ENCODE measurements around the gene STK38. TPM values are rescaled to one million over a fixed set of nuclear protein-coding genes. Genes with fewer than 3 reads are reported as not detected.

Gene STK38
- total and polyA plus RNA-seq, 2 of the 13 experiments (the other 11 are each of a cell fraction or from before 2014, with no cell fraction given) = 10.3 to 20.7 TPM

GRCh38 chr6:36546920-36547645 lies at the start of gene STK38 (continued):
- TF ChIP-seq ZNF609 (CRISPR knock-in tag; IDR thresholded peaks at IDR 0.05; ENCODE audit: borderline replicate concordance) = peak; percentile 61; the same call in 1 of the 2 replicates
- TF ChIP-seq ZNF562 (CRISPR knock-in tag; IDR thresholded peaks at IDR 0.05; ENCODE audit: borderline replicate concordance) = no peak
- TF ChIP-seq ZNF713 (CRISPR knock-in tag; IDR thresholded peaks at IDR 0.05) = no peak
- peak; percentile 58 for TF ChIP-seq SKI (IDR thresholded peaks at IDR 0.05; ENCODE audit: partially characterized antibody)
- TF ChIP-seq ZNF510 (CRISPR knock-in tag; IDR thresholded peaks at IDR 0.05; ENCODE audit: low read depth) = peak; percentile 79; the same call in 1 of the 2 replicates
- TF ChIP-seq ELF1 (CRISPR knock-in tag; IDR thresholded peaks at IDR 0.05) = peak; percentile 39; the same call in 1 of the 2 replicates
- no peak for TF ChIP-seq PRPF4 (IDR thresholded peaks at IDR 0.05; ENCODE audit: low read depth, low read length, poor library complexity, severe bottlenecking)
- TF ChIP-seq ZNF577 (CRISPR knock-in tag; IDR thresholded peaks at IDR 0.05; ENCODE audit: borderline replicate concordance, low read depth) = no peak; the same call in 1 of the 2 replicates
- TF ChIP-seq E2F5 (CRISPR knock-in tag; conservative IDR thresholded peaks at IDR 0.05) = peak; percentile 35; the same call in 1 of the 2 replicates
- peak; percentile 6 for TF ChIP-seq STAG1 (CRISPR knock-in tag; IDR thresholded peaks at IDR 0.05)
- no peak for TF ChIP-seq SMC3 (IDR thresholded peaks at IDR 0.05; ENCODE audit: low read length)
- TF ChIP-seq ZFP90 (CRISPR knock-in tag; IDR thresholded peaks at IDR 0.05; ENCODE audit: borderline replicate concordance) = peak; percentile 65; the same call in 1 of the 2 replicates
- TF ChIP-seq ZNF557 (CRISPR knock-in tag; IDR thresholded peaks at IDR 0.05) = peak; percentile 77; the same call in 1 of the 2 replicates
- TF ChIP-seq SRY (CRISPR knock-in tag; IDR thresholded peaks at IDR 0.05) = peak; percentile 85
- TF ChIP-seq HOXA3 (CRISPR knock-in tag; IDR thresholded peaks at IDR 0.05) = peak; percentile 75; the same call in 1 of the 2 replicates
- peak; percentile 82; the same call in 1 of the 2 replicates for TF ChIP-seq KLF12 (CRISPR knock-in tag; IDR thresholded peaks at IDR 0.05; ENCODE audit: borderline replicate concordance)
- 0 out of 2 replicates have a peak, but pooled peaks have one; percentile 27 for TF ChIP-seq MIER3 (CRISPR knock-in tag; IDR thresholded peaks at IDR 0.05; ENCODE audit: borderline replicate concordance)
- peak; percentile 62 for TF ChIP-seq IKZF5 (CRISPR knock-in tag; IDR thresholded peaks at IDR 0.05)
- TF ChIP-seq MTA3 (CRISPR knock-in tag; IDR thresholded peaks at IDR 0.05) = no peak
- TF ChIP-seq ETS1 (CRISPR knock-in tag; IDR thresholded peaks at IDR 0.05) = 0 out of 2 replicates have a peak, but pooled peaks have one; percentile 24
